Trophoblast cell (in vitro differentiated cells and primary cell): ENCODE data around the gene LIPA.

Source experiments
- DNase-seq, 2 donors: peaks; one replicate each; pipeline ENCODE4 v3.0.0-alpha.2; 2016
- H2AFZ ChIP-seq: 2 replicates; pipeline ENCODE4 v1.6.1; 2013; ENCODE audit warnings: low read length, moderate library complexity, mild to moderate bottlenecking; ENCODE audit not compliant: insufficient read depth, poor library complexity
- H2AK5ac ChIP-seq: 2 replicates; pipeline ENCODE4 v1.6.1; 2013; ENCODE audit warnings: mild to moderate bottlenecking, low read length
- H2BK120ac ChIP-seq: 2 replicates; pipeline ENCODE4 v1.6.1; 2013; ENCODE audit warnings: low read length, mild to moderate bottlenecking, moderate library complexity; ENCODE audit not compliant: insufficient read depth, poor library complexity
- H2BK12ac ChIP-seq: 2 replicates; pipeline ENCODE4 v1.6.1; 2013; ENCODE audit warnings: mild to moderate bottlenecking, low read length, moderate library complexity
- H2BK5ac ChIP-seq: 2 replicates; pipeline ENCODE4 v1.6.1; 2013; ENCODE audit warnings: low read length, low read depth, moderate library complexity, mild to moderate bottlenecking; ENCODE audit not compliant: poor library complexity
- H3K14ac ChIP-seq: 2 replicates; pipeline ENCODE4 v1.6.1; 2013; ENCODE audit warnings: mild to moderate bottlenecking, low read length
- H3K18ac ChIP-seq: 2 replicates; pipeline ENCODE4 v1.6.1; 2013; ENCODE audit warnings: mild to moderate bottlenecking, low read length
- H3K23ac ChIP-seq: 2 replicates; pipeline ENCODE4 v1.6.1; 2013; ENCODE audit warnings: low read length
- H3K27ac ChIP-seq: 2 replicates; pipeline ENCODE4 v1.5.1; 2013; ENCODE audit warnings: low read depth, mild to moderate bottlenecking, inconsistent platforms, low read length, moderate library complexity
- H3K27me3 ChIP-seq: 2 replicates; pipeline ENCODE4 v1.6.1; 2013; ENCODE audit warnings: inconsistent platforms, mild to moderate bottlenecking, low read length, moderate library complexity; ENCODE audit not compliant: insufficient read depth
- H3K36me3 ChIP-seq, 2 experiments: 1 replicate in 1 of 2; 2 replicates in 1 of 2; pipeline ENCODE4 v1.6.1; 2013; ENCODE audit warnings: low read length in 2 of 2, mild to moderate bottlenecking in 2 of 2, moderate library complexity in 1 of 2; ENCODE audit not compliant: insufficient read depth in 2 of 2, control insufficient read depth in 1 of 2
- H3K4ac ChIP-seq: 2 replicates; pipeline ENCODE4 v1.6.1; 2013; ENCODE audit warnings: low read depth, mild to moderate bottlenecking, low read length, moderate library complexity
- H3K4me1 ChIP-seq, 2 experiments: 1 replicate in 1 of 2; 2 replicates in 1 of 2; pipeline ENCODE4 v1.6.1; 2013; ENCODE audit warnings: low read length in 2 of 2, mild to moderate bottlenecking in 2 of 2, moderate library complexity in 1 of 2; ENCODE audit not compliant: insufficient read depth in 2 of 2, control insufficient read depth in 1 of 2
- H3K4me2 ChIP-seq: 2 replicates; pipeline ENCODE4 v1.6.1; 2013; ENCODE audit warnings: inconsistent platforms, mild to moderate bottlenecking, low read length, moderate library complexity
- H3K4me3 ChIP-seq: 2 replicates; pipeline ENCODE4 v1.5.1; 2013; ENCODE audit warnings: mild to moderate bottlenecking, low read depth, low read length, inconsistent platforms
- H3K79me1 ChIP-seq: one replicate; pipeline ENCODE4 v1.6.1; 2013; ENCODE audit warnings: low read length
- H3K79me2 ChIP-seq: 2 replicates; pipeline ENCODE4 v1.6.1; 2013; ENCODE audit warnings: low read length, mild to moderate bottlenecking; ENCODE audit not compliant: control insufficient read depth, insufficient read depth, poor library complexity
- H3K9ac ChIP-seq: 2 replicates; pipeline ENCODE4 v1.6.1; 2013; ENCODE audit warnings: mild to moderate bottlenecking, low read length
- H3K9me3 ChIP-seq: 2 replicates; pipeline ENCODE4 v1.6.1; 2013; ENCODE audit warnings: low read depth, mild to moderate bottlenecking, control low read depth, inconsistent platforms, low read length; ENCODE audit not compliant: insufficient read depth
- H4K12ac ChIP-seq: 2 replicates; pipeline ENCODE4 v1.6.1; 2013; ENCODE audit warnings: low read depth, mild to moderate bottlenecking, low read length, moderate library complexity
- H4K8ac ChIP-seq: 2 replicates; pipeline ENCODE4 v1.6.1; 2013; ENCODE audit warnings: low read depth, mild to moderate bottlenecking, low read length, moderate library complexity
- H4K91ac ChIP-seq: one replicate; pipeline ENCODE4 v1.6.1; 2013; ENCODE audit warnings: low read depth, mild to moderate bottlenecking, low read length, moderate library complexity
- WGBS: extraction: QIAGEN DNeasy Blood & Tissue Kit; methylation state at CpG from one replicate; pipeline ENCODE4 v1.1.7; 2013; ENCODE audit warnings: missing lambda C conversion rate; ENCODE audit not compliant: insufficient read length, insufficient coverage; ENCODE audit errors: extremely low coverage; 5-methylcytosine and 5-hydroxymethylcytosine counted together

The LIPA gene

GRCh38 chr10:89271532-89271931 lies 20.0 kb upstream of the LIPA start:
- H3K4me3 ChIP-seq = no peak overlapping the region
- no peak overlapping the region for H3K23ac ChIP-seq
- H2BK5ac ChIP-seq = no peak overlapping the region
- no peaks in the 10 kb centered on the region for H3K79me1 ChIP-seq
- no peak overlapping the region for H2BK120ac ChIP-seq
- H3K27ac ChIP-seq = no peak overlapping the region
- peak in 1 of 2 donors; percentile 69 for DNase-seq
- H3K79me2 ChIP-seq = no peaks in the 10 kb centered on the region
- H3K9ac ChIP-seq = no peak overlapping the region
- H2AFZ ChIP-seq = no peak overlapping the region
- no peak overlapping the region for H4K91ac ChIP-seq
- no peaks in the 10 kb centered on the region for H3K9me3 ChIP-seq
- no peak overlapping the region for H2AK5ac ChIP-seq
- no peak overlapping the region for H3K14ac ChIP-seq
- no peak overlapping the region for H3K4me2 ChIP-seq
- H4K8ac ChIP-seq = no peak overlapping the region
- H3K27me3 ChIP-seq = no peaks in the 10 kb centered on the region
- no peak overlapping the region for H3K18ac ChIP-seq
- H2BK12ac ChIP-seq = no peak overlapping the region
- no CpG with 5 or more reads among the region's 2 CpGs for WGBS
- H3K36me3 ChIP-seq = no peaks in the 10 kb centered on the region
- H4K12ac ChIP-seq = no peak overlapping the region
- peaks cover 3% of the 10 kb centered on the region in 2 experiments for H3K4me1 ChIP-seq
- H3K4ac ChIP-seq = no peak overlapping the region

- Histone ChIP-seq H3K4me3 (no peak overlapping the region), H3K9me3 (no peaks in the 10 kb centered on the region), H2BK12ac (no peak overlapping the region), H3K27ac (no peak overlapping the region), H3K23ac (no peak overlapping the region), H2BK120ac (no peak overlapping the region), H3K4me1 (peaks cover under 1 to 1% of the 10 kb centered on the region in 2 experiments), H3K14ac (no peak overlapping the region), H2AFZ (no peak overlapping the region), H2AK5ac (no peak overlapping the region), H4K91ac (no peak overlapping the region), H3K18ac (no peak overlapping the region), H2BK5ac (no peak overlapping the region), H3K9ac (no peak overlapping the region), H4K12ac (no peak overlapping the region), H3K79me2 (no peaks in the 10 kb centered on the region), H4K8ac (no peak overlapping the region), H3K27me3 (no peaks in the 10 kb centered on the region), H3K4ac (no peak overlapping the region), H3K4me2 (no peak overlapping the region), H3K79me1 (no peaks in the 10 kb centered on the region), H3K36me3 (no peaks in the 10 kb centered on the region)
- DNase-seq = no peak
These were observed 18.5 kb upstream of the LIPA start for GRCh38 chr10:89270153-89270483.

- no peaks in the 10 kb centered on the region for H3K4me1 ChIP-seq
- WGBS = no CpG with 5 or more reads among the region's 3 CpGs
- no peak overlapping the region for H3K4me3 ChIP-seq
- H2AFZ ChIP-seq = no peak overlapping the region
- no peak overlapping the region for H2BK5ac ChIP-seq
- H3K27ac ChIP-seq = no peak overlapping the region
- H3K14ac ChIP-seq = no peak overlapping the region
- H3K27me3 ChIP-seq = no peaks in the 10 kb centered on the region
- H3K79me2 ChIP-seq = no peaks in the 10 kb centered on the region
- H3K4me2 ChIP-seq = no peak overlapping the region
- no peak overlapping the region for H4K91ac ChIP-seq
- H4K8ac ChIP-seq = no peak overlapping the region
- H3K23ac ChIP-seq = no peak overlapping the region
- no peak overlapping the region for H3K4ac ChIP-seq
- H3K9me3 ChIP-seq = no peaks in the 10 kb centered on the region
- no peak overlapping the region for H2BK12ac ChIP-seq
- H2AK5ac ChIP-seq = no peak overlapping the region
- H3K18ac ChIP-seq = no peak overlapping the region
- H3K79me1 ChIP-seq = no peaks in the 10 kb centered on the region
- no peak overlapping the region for H2BK120ac ChIP-seq
- H4K12ac ChIP-seq = no peak overlapping the region
- H3K9ac ChIP-seq = no peak overlapping the region
- DNase-seq = peak in 1 of 2 donors; percentile 23
- H3K36me3 ChIP-seq = no peaks in the 10 kb centered on the region
These were observed 18.0 kb upstream of the LIPA start for GRCh38 chr10:89269433-89270152.

- Histone ChIP-seq H3K4me2 (no peak overlapping the region), H2BK12ac (no peak overlapping the region), H2BK120ac (no peak overlapping the region), H4K91ac (no peak overlapping the region), H3K9ac (no peak overlapping the region), H3K14ac (no peak overlapping the region), H3K4me1 (peaks cover 0 to 5% of the 10 kb centered on the region in 2 experiments), H3K79me1 (no peaks in the 10 kb centered on the region), H2AK5ac (no peak overlapping the region), H3K27ac (no peak overlapping the region), H3K9me3 (peaks cover 3% of the 10 kb centered on the region), H4K12ac (no peak overlapping the region), H4K8ac (no peak overlapping the region), H3K4me3 (no peak overlapping the region), H3K79me2 (no peaks in the 10 kb centered on the region), H3K23ac (no peak overlapping the region), H3K27me3 (no peaks in the 10 kb centered on the region), H3K4ac (no peak overlapping the region), H3K18ac (no peak overlapping the region), H2BK5ac (no peak overlapping the region), H2AFZ (no peak overlapping the region), H3K36me3 (no peaks in the 10 kb centered on the region)
- WGBS = no CpG with 5 or more reads among the region's 1 CpG
- DNase-seq = no peak
These were observed 15.3 kb upstream of the LIPA start for GRCh38 chr10:89266721-89267453.
